ENCODE measurements around the gene TMTC1. TPM values are rescaled to one million over a fixed set of nuclear protein-coding genes. Genes with fewer than 3 reads are reported as not detected.

The TMTC1 gene
- total and polyA plus RNA-seq, 11 donors = 8.8 to 101 (median 41.4) TPM

DNA sequence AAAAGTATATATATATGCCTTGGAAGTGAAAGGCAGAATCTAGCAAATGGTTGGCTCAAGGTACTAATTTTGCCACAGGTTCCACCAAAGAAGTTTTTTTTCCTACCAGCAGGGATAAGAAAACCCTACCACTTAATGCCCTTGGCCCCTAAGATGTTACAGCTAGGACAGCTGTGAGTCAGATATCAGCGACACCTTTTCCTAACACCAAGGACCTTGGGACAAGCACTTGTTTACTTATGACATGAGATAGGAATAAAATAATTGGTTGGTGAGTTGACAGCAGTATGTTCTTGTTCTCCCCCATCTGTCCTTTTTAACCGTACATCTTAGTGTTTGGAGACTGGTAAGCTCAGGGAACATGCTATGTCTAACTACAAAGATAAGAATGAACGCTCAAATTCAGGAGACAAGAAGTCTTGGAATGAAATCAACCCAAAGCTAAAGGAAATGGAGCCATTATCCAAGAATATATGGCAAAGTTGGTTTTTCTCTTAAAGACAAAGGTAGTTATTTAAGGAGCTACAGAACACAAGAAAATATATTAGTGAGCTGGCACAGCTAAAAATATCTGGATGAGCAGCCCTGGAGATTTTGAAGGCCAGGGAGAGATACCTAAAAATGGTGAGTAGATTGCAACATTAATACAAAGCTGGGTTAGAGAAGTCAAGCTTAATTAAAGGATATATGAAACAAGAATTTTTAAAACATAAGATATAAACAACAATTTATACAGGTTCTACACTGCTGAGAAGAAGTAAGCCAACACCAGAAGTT is 126.8 kb downstream of the TMTC1 start:
- peaks cover 0 to 24% (median 9%) of the 10 kb centered on the region in 9 donors for H3K36me3 ChIP-seq
- DNase-seq = no peak
- TF ChIP-seq POLR2A (IDR thresholded peaks at IDR 0.05) = no peak
- TF ChIP-seq, protein P1, sequence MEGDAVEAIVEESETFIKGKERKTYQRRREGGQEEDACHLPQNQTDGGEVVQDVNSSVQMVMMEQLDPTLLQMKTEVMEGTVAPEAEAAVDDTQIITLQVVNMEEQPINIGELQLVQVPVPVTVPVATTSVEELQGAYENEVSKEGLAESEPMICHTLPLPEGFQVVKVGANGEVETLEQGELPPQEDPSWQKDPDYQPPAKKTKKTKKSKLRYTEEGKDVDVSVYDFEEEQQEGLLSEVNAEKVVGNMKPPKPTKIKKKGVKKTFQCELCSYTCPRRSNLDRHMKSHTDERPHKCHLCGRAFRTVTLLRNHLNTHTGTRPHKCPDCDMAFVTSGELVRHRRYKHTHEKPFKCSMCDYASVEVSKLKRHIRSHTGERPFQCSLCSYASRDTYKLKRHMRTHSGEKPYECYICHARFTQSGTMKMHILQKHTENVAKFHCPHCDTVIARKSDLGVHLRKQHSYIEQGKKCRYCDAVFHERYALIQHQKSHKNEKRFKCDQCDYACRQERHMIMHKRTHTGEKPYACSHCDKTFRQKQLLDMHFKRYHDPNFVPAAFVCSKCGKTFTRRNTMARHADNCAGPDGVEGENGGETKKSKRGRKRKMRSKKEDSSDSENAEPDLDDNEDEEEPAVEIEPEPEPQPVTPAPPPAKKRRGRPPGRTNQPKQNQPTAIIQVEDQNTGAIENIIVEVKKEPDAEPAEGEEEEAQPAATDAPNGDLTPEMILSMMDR (IDR thresholded peaks at IDR 0.05) = no peak

DNA sequence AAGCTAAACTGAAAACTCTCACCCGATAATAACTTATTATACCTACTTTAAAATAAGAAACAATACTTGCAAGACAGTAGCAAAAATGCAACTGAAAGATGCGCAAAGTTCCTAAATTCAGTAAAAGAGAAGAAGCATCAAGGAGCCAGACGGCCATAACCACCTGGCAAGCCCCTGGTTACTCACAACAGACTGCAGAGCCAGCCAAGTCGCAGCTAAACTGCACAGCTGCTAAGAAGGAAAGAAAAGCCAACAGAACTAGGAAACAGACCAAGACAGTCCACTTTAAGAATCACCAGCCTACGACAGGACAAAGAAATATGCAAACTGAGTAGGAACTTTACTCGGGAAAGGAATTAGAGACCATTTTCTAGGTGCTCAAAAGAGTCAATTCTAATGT is 127.9 kb downstream of the TMTC1 start:
- TF ChIP-seq POLR2A (IDR thresholded peaks at IDR 0.05) = no peak
- TF ChIP-seq, protein P1 (IDR thresholded peaks at IDR 0.05) = no peak
- Histone ChIP-seq H3K4me1 (peaks cover 0 to 14% (median 0%) of the 10 kb centered on the region in 12 donors), H3K36me3 (peaks cover 0 to 26% (median 12%) of the 10 kb centered on the region in 9 donors), H3K27ac (no peak overlapping the region), H3K9me3 (no peaks in the 10 kb centered on the region), H3K4me3 (no peak overlapping the region), H3K27me3 (no peaks in the 10 kb centered on the region)
- DNase-seq (peak in 1 of 5 donors; percentile 50), ATAC-seq (peak in 3 of 4 donors; percentile 35 to 80 (median 60))
- intact Hi-C loops (cut with DNase I) = no loop called here
- WGBS, 4 donors = 79 to 83% (median 81%) methylated on average over 6 of the region's 6 CpGs

More for the DNA sequence above, 126.8 kb downstream of the TMTC1 start:
- Histone ChIP-seq H3K4me3 (no peak overlapping the region), H3K27me3 (no peaks in the 10 kb centered on the region), H3K4me1 (peaks cover 0 to 23% (median 0%) of the 10 kb centered on the region in 12 donors), H3K27ac (peak overlapping the region in 4 of 12 donors; percentile 27 to 50 (median 30)), H3K9me3 (no peaks in the 10 kb centered on the region)
- 42 to 60% (median 54%) methylated on average over 3 of the region's 3 CpGs for WGBS, 4 donors
- intact Hi-C loops (cut with DNase I) = no loop called here
- peak; percentile 40 to 83 (median 66) for ATAC-seq

DNA sequence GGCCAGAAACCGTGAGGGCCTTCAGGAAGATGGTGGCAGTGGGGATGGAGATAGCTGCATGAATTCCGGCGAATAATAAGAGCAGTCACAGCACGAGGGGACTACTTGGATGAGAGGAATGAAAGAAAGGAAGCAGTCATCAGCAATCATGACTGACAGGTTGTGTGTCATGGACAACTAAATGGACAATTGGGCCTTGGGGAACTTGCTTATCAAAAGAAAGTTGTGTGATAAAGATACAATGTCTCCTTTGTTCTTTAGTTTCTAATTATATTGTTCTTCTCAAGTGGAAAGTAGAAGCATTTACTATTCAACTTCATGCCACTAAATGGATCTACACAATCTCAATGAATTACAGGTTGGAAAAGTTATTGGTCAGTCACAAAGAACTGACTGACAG is 130.5 kb downstream of the TMTC1 start:
- no peak for TF ChIP-seq POLR2A (IDR thresholded peaks at IDR 0.05)
- TF ChIP-seq, protein P1 (IDR thresholded peaks at IDR 0.05) = no peak
- no peak overlapping the region for H3K27ac ChIP-seq
- H3K4me3 ChIP-seq = no peak overlapping the region
- no peak for DNase-seq
- intact Hi-C loops (cut with DNase I) = no loop called here
- no peak for ATAC-seq
- no peaks in the 10 kb centered on the region for H3K9me3 ChIP-seq
- H3K4me1 ChIP-seq = peaks cover 0 to 6% (median 0%) of the 10 kb centered on the region in 12 donors
- H3K36me3 ChIP-seq = peaks cover 0 to 24% (median 17%) of the 10 kb centered on the region in 9 donors
- H3K27me3 ChIP-seq = no peaks in the 10 kb centered on the region
- WGBS, 4 donors = 81 to 90% (median 88%) methylated on average over 4 of the region's 4 CpGs

DNA sequence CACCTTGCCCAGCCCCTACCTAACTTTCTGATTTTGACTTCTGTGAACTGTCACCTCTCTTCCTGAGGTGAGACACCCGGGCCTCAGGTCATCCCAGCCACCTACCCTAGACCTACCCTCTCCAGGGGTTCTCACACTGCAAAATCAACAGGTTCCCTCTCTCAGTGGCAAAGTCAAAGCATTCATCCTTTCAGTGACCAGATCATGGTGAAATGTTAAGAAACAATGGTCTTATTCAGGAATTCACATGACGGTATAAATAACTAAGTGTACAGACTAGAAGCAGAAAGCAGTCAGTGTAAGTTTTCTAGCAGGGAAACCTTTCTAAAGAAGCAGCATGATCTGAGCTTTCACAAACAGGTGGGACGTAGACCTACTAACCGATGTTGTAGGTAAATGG is 133.4 kb downstream of the TMTC1 start:
- H3K4me1 ChIP-seq = peaks cover 0 to 6% (median 0%) of the 10 kb centered on the region in 12 donors
- H3K9me3 ChIP-seq = no peaks in the 10 kb centered on the region
- TF ChIP-seq, protein P1 (IDR thresholded peaks at IDR 0.05) = no peak
- no peak for TF ChIP-seq POLR2A (IDR thresholded peaks at IDR 0.05)
- 93 to 97% (median 95%) methylated on average over 4 of the region's 4 CpGs for WGBS, 4 donors
- peaks cover 0 to 34% (median 16%) of the 10 kb centered on the region in 9 donors for H3K36me3 ChIP-seq
- intact Hi-C loops (cut with DNase I) = no loop called here
- ATAC-seq (no peak), DNase-seq (no peak)
- H3K4me3 ChIP-seq = no peak overlapping the region
- H3K27me3 ChIP-seq = no peaks in the 10 kb centered on the region
- H3K27ac ChIP-seq = no peak overlapping the region

Measured in heart left ventricle (tissue), 16 donors.